Measurements from ENCODE around the gene INAVA.

The INAVA gene

GRCh38 chr1:200877010-200877409 is 17.7 kb upstream of the INAVA start:
- DNase-seq = no peak

DNA sequence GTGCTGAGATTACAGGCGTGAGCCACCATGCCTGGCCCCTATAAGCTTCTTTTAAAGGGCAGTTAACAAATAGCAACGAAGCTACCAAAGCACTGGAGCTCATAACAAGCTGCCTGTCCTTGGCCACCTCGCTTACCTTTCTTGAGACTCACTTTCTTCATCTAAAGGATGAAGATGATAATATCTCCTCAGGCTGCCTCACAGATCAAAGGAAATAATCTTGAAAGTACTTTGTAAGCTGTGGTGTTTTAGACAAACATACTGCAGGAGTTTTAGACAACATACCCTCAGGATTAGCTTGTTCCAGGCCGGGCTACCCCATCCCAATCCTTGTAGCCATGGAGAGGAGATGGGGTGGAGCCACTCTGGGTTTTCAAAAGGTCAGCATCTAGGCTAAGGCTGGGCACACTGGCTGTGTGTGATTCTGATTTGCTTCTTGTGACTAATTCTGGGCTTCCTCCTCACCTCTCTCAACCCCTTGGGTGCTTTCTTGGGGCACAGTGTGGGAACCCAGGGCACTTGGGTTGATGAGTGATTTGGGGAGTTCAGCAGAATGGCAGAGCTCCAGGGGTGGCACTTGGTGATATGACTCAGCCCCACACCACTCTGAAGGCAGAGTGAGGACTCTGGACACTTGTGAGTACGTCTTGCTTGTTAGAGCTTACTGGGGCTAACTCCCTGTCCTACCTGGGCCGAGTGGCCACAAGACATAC is 16.7 kb upstream of the INAVA start:
- DNase-seq = no peak

GRCh38 chr1:200880212-200880611 is 14.5 kb upstream of the INAVA start:
- DNase-seq = no peak

- DNase-seq = no peak
Measured at GRCh38 chr1:200883118-200883517, 11.6 kb upstream of the INAVA start.

DNA sequence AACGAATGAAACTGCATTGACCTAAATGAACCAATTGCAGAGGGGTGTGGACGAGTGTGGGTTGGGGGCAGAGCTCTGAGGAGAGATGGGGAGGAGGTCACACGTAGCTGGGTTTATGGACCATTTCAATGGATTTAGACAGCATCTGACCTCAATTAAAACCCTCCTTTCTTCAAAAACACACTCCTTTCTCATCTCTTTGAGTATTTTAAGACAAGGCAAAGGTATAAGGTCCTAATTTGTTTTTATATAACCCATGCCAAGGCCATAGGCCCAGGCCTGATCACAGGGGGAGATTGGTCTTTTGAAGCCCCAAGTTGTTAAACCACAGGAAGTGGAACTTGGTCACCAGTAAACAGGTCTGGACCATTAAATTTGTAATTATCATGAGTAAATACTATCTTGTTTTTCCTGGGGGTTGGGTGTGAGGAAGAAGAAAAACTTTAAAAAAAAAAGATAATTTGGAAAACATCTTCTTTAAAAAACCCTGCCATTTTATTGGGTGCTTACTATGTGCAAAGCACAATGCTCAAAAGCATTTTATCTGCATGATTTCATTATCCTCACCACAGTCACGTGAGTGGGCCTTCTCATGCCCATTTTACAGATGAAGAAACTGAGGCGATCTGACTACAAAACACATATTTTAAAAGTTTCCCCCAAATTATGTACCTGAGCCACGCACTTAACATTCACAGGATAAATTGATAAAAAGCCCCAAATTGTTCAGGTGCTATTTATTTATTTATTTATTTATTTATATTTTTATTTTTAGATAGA is 8.9 kb upstream of the INAVA start:
- DNase-seq = no peak

GRCh38 chr1:200886594-200886993 is 8.1 kb upstream of the INAVA start:
- DNase-seq = no peak

DNA sequence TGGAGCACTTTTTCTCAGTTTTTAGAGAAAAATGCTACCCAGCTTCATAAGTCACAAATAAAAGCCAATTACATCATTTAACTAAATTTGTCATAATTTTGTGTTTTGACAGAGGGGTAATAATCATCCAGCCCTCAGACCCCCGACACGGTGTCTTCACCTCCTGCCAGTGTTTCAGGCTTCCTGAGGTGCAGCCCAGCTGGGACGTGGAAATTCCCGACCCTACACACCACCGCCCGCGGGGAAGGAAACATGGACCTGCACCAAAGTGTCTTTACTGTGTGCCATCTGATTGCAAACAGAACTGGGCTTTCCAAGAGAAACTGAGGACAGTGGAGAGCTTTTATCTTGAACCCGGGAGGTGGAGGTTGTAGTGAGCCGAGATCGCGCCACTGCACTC is 7.7 kb upstream of the INAVA start:
- DNase-seq = no peak

GRCh38 chr1:200887772-200888348 is 6.8 kb upstream of the INAVA start:
- no peak for DNase-seq

DNA sequence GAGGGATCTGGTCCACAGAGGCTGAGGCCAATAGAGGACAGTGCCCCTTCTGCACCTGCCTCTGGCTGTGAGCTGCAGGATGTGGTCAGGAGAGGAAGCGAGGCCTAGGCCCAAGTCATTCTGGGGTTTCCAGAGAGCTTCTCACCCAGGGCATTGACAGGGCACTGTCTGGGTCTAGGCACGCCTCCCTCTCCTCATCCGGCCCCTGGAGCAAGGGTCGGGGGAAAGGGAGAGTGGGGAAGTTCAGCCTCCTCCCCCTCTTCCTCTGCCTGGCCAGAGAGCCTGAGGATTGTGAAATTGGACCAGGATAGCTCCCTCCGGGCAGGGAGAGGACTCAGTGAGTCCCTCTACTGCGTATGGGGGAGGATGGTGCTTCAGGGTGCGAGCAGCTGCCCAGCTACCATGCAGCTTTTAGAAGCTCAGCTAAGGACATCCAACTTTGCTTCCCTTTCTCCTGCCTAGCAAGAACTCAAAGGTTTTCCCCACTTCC is 6.3 kb upstream of the INAVA start:
- peak; percentile 21 for DNase-seq

GRCh38 chr1:200889571-200889970 is 5.1 kb upstream of the INAVA start:
- DNase-seq = no peak

DNA sequence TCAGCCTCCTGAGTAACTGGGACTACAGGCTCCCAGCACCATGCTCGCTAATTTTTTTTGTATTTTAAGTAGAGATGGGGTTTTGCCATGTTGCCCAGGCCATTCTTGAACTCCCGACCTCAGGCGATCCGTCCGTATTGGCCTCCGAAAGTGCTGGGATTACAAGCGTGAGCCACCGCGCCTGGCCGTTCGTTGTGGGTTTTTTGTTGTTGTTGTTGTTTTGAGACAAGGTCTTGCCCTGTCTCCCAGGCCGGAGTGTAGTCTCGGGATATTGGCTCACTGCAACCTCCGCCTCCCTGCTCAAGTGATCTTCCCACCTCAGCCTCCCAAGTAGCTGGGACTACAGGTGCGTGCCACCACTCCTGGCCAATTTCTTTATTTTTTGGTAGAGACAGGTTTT is 4.7 kb upstream of the INAVA start:
- no peak for DNase-seq

- peak; percentile 85 for DNase-seq
Measured at GRCh38 chr1:200890818-200891773, 3.6 kb upstream of the INAVA start.

DNA sequence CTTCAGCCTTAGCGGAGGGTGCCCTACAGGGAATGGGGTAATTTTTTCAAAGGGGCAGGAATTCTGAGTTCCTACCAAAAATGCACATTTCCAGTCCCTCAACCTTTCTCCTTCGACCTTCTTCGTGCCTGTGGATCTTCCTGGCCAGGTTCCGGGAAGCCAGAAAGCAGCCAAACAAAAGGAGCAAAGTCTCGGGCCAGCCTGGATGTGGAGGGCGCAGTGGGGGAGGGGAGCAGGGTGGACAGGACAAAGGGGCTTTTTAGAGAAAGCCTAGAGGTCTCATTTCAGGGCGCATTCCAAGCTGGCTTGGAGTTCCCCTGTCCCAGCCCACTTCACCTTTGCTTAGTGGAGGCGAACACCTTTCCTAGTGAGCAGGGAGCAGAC is 2.9 kb upstream of the INAVA start:
- DNase-seq = peak; percentile 60

DNA sequence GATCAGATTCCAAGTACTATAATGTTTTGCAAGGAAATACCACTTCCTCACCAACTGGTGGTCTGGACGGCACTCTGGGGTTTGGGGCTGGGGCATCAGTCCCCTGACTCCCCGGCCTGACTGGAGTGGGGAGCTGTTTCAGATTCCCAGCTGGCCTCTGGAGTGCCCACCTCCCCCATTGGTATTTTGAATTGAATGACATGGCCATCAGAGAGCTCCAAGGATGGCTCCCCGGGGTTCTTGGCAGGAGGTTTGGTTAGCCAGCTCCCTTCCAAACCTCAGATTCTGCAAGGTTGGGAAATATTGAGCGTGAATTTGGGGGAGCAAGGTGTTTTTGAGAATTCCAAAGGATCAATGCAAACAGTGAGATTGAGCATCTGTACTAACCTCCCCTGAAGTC is 2.2 kb upstream of the INAVA start:
- DNase-seq = no peak

GRCh38 chr1:200892958-200893357 is 1.7 kb upstream of the INAVA start:
- no peak for DNase-seq

- DNase-seq = no peak
Measured at GRCh38 chr1:200893411-200893901, 1.2 kb upstream of the INAVA start.

- no peak for DNase-seq
Measured at GRCh38 chr1:200895443-200895789, 716 bp downstream of the INAVA start.

GRCh38 chr1:200895801-200896530 is 1.3 kb downstream of the INAVA start:
- DNase-seq = peak; percentile 54

- DNase-seq = peak; percentile 44
Measured at GRCh38 chr1:200896531-200897196, 2.0 kb downstream of the INAVA start.

DNA sequence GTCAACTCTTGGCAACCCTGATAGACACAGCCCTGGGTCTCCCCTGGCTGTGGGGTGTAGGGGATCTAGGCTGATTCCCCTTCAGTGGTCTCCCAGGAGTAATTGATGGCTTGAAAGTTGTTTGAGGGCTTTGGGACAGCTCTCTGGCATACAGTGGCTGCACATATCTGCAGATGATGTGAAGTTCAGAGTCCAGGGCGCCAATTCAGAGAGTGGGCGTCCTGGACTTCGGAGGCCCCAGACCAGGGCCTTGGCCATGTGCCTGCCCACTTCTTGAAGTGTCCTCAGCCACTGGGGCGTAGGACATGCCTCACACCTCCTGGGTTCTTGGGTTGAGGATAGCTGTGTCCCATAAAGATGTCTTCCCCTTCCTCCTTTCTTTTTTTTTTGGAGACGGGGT is 2.6 kb downstream of the INAVA start:
- no peak for DNase-seq

DNA sequence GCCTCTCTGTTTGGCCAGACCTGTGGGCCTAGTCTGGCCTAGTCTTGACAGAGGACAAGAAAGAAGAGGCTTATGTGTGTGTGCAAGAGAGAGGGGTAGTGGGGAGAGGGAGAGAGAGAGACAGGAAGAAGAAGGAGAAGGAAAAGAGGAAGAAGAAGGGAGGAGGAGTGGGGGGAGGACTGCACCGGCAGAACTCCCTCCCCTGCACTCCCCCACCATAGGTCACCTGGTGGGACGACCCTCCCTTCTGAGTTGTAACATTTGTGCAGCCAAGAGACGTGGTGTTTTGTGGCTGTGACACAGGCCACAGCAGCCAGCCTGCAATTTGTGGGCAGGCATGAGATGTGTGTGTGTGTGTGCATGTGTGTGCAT is 4.3 kb downstream of the INAVA start:
- no peak for DNase-seq
